ENCODE data around the gene ZNF536. TPM values are rescaled to one million over a fixed set of nuclear protein-coding genes. Genes with fewer than 3 reads are reported as not detected.

ZNF536 gene
- total RNA-seq, 1 experiment from 2014 or later, result not detected

DNA sequence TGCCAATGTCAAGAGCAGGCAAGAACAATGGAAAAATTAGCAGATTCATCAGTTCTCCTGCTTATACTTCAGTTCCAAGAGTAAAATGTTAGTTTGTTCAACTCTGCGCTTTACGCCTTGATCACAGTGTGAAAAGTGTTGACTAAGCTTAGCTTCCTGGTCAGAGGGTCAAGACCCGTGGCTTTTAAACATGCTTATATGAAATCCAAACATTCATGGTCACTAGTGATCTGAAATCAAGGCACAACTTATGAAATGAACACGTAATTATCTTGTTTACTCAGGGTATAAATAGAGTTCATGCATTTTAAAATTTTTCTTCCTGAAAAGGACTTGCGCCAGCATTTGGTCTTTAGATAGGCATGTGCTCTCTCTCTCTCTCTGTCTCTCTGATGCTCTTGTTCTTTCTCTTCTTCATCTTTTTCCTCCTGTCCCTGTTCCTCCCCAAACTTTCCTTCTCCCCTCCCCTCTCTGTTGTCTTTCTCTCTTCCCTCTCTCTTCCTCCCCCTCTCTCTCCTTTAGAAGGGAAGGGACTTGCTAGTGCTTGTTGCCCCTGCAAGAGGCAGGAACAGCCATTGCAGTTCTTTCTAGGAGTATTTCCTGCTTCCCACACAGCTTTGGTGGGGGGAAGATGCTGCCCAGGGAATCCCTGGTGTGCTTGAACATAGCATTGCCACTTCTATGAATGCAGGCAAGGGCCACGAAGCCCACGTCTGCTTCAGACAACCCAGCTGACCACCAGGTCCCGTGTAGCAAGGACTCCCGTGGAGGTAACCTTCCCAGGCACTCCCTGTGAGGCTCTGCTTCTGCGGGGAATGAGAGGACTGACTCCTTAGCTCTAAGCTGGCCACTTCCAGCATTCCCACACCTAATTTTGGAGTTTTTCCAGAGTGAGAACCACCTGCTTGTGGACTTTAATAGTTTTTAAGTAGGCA, 7.1 kb upstream of the ZNF536 start:
- Histone ChIP-seq H3K27me3 (ENCODE audit: insufficient read depth, low read length) (no peaks in the 10 kb centered on the region), H2BK15ac (ENCODE audit: low read depth, low read length) (no peak overlapping the region), H3K4me2 (ENCODE audit: insufficient read depth, insufficient read length, low read length) (no peak overlapping the region), H2BK120ac (ENCODE audit: low read depth, low read length, poor library complexity, severe bottlenecking) (no peak overlapping the region), H4K8ac (replicated peaks; ENCODE audit: insufficient read length, low read depth, low read length) (no peak overlapping the region), H3K14ac (ENCODE audit: insufficient read depth, low read length) (no peak overlapping the region), H2AK5ac (ENCODE audit: insufficient read length, low read length) (no peak overlapping the region), H3K9ac (ENCODE audit: extremely low read depth, insufficient read length, low read length) (no peak overlapping the region), H2BK12ac (ENCODE audit: insufficient read length, low read depth, low read length) (no peak overlapping the region), H3K23me2 (ENCODE audit: insufficient read length, low read depth, low read length, poor library complexity, severe bottlenecking) (no peaks in the 10 kb centered on the region), H3K9me3 (ENCODE audit: control insufficient read depth, low read depth, low read length) (no peaks in the 10 kb centered on the region), H3K23ac (ENCODE audit: insufficient read length, low read depth, low read length) (no peak overlapping the region), H3K27ac (ENCODE audit: insufficient read length, low read depth, low read length) (no peak overlapping the region), H3K18ac (ENCODE audit: insufficient read length, low read depth, low read length) (no peak overlapping the region), H4K20me1 (ENCODE audit: control insufficient read depth, insufficient read depth, insufficient read length) (no peaks in the 10 kb centered on the region), H3K4me1 (ENCODE audit: insufficient read depth, low read length) (peaks cover 6% of the 10 kb centered on the region; the same call in 1 of the 2 replicates), H3T11ph (ENCODE audit: low read length) (no peak overlapping the region), H3K79me1 (ENCODE audit: insufficient read depth, low read depth, low read length, poor library complexity, severe bottlenecking) (no peaks in the 10 kb centered on the region), H2AFZ (ENCODE audit: low read length) (no peak overlapping the region), H2BK5ac (ENCODE audit: insufficient read length, low read length) (no peak overlapping the region), H3K79me2 (ENCODE audit: insufficient read depth, low read length) (no peaks in the 10 kb centered on the region), H2BK20ac (ENCODE audit: low read depth, low read length, poor library complexity, severe bottlenecking) (no peak overlapping the region), H3K4ac (ENCODE audit: low read depth, low read length) (no peak overlapping the region), H3K56ac (ENCODE audit: insufficient read length, low read depth, low read length) (no peak overlapping the region), H4K5ac (ENCODE audit: insufficient read length, low read depth, low read length) (no peak overlapping the region), H4K91ac (ENCODE audit: insufficient read length, low read depth, low read length) (no peak overlapping the region)
- Mint-ChIP-seq H3K9me3 (no peaks in the 10 kb centered on the region; a peak in 2 of 5 replicates), H3K27ac (no peak overlapping the region), H3K36me3 (ENCODE audit: insufficient read depth in 1 of 3, low read depth in 3 of 3) (no peaks in the 10 kb centered on the region), H3K4me1 (peaks cover 22% of the 10 kb centered on the region in 2 experiments), H3K4me3 (no peak overlapping the region), H3K27me3 (ENCODE audit: low read depth) (peaks cover 14% of the 10 kb centered on the region)
- TF ChIP-seq, protein P1, sequence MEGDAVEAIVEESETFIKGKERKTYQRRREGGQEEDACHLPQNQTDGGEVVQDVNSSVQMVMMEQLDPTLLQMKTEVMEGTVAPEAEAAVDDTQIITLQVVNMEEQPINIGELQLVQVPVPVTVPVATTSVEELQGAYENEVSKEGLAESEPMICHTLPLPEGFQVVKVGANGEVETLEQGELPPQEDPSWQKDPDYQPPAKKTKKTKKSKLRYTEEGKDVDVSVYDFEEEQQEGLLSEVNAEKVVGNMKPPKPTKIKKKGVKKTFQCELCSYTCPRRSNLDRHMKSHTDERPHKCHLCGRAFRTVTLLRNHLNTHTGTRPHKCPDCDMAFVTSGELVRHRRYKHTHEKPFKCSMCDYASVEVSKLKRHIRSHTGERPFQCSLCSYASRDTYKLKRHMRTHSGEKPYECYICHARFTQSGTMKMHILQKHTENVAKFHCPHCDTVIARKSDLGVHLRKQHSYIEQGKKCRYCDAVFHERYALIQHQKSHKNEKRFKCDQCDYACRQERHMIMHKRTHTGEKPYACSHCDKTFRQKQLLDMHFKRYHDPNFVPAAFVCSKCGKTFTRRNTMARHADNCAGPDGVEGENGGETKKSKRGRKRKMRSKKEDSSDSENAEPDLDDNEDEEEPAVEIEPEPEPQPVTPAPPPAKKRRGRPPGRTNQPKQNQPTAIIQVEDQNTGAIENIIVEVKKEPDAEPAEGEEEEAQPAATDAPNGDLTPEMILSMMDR (conservative IDR thresholded peaks at IDR 0.05), result no peak
- no CpG with 5 or more reads among the region's 10 CpGs for WGBS (ENCODE audit: extremely low coverage, insufficient read length, low lambda C conversion rate)
- no peak for DNase-seq

All from H9 (cell line).